Stimulated activated CD4-positive, alpha-beta T cell treated with anti-CD3 and anti-CD28 coated beads, TNF-alpha, amount 100 ng/mL, for 1 hour (primary cell): ENCODE measurements around the gene RNPS1.
"Not testable (repeated sequence)": the region's sequence is repeated elsewhere in the genome, so short reads cannot be mapped to it uniquely, and the experiment has no call there.

Source experiments
- DNase-seq, 3 donors: peaks; one replicate each; pipeline ENCODE4 v3.0.0-alpha.2; 2020; ENCODE audit warnings: low read depth in 3 of 3, low spot score in 1 of 3

The RNPS1 gene

DNA sequence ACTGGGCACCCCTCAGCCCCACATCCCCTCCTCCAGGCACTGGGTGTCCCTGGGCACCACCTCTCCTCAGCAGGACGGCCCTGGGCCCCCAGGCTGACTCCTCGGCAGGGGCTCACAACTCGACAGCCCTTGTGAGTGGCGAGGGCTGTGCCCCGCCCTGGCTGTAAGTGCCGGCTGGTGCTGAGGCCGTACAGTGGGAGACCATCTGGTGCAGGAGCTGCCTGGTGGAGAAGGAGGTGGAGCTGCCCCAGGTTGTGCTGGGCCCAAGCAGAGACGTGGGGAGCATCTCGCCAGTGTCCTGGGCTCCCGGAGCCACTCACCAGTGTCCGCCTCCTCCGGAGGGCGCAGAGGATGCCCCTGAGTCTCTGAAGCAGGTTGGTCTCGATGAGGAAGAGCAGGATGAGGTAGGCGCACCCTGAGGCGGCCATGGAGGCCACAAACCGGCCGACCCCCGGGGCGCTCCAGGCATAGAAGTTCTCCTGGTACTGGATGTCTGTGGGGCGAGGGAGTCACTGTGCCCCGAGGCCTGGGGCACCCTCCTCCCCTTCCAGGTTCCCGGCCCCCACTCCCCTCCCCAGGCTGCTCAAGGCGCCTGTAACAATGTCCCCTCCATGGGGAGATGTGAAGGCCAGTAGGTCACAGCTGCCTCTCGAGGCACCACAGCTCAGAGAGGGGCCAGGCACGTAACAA, 15.1 kb upstream of the RNPS1 start:
- DNase-seq: no peak

- DNase-seq: no peak
These were observed 14.3 kb upstream of the RNPS1 start for GRCh38 chr16:2282262-2282661.

DNA sequence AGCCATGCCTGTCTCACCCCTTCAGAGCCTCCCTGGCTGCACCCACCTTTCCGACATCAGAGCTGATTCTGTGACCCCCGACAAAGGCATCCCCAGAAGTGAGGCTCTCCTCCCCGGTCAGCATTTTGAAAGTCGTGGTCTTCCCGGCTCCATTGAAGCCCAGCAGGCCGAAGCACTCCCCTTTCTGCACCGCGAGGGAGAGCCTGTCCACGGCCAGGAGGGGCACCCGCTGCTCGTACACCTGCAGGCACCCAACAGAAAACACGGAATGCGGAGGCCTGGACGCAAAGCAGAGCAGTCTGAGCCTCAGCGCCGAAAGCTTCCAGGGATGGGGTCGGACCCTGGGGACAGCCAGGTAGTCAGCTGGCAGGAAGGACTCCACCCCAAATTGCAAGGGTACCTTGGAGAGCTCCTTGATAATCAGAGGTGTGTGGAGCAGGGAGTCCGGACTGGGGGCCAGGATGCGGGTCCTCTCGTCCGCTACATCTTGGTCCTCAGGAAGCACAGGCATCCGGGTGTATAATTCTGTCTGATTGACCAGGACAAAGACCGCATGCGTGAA, 13.1 kb upstream of the RNPS1 start:
- no peak for DNase-seq

DNA sequence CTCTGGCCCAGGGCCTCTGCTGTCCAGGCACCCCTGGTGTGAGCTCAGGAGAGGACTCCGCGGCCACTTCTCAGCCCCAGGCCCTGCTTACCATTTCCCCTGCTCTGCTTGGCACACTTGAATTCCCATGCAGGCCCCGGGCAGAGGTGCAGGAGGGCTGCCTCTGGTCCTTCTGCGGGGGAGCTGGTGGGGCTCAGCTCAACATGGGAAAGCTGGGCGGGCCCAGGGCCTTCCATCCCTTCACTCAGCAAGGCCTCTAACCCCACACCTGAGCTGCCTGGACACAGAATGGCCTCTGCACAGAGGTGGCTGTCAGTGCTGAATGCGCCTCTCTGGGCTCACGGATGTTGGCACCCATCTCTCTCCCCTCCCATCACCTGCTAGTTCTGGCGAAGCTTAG, 12.5 kb upstream of the RNPS1 start:
- DNase-seq: no peak

DNA sequence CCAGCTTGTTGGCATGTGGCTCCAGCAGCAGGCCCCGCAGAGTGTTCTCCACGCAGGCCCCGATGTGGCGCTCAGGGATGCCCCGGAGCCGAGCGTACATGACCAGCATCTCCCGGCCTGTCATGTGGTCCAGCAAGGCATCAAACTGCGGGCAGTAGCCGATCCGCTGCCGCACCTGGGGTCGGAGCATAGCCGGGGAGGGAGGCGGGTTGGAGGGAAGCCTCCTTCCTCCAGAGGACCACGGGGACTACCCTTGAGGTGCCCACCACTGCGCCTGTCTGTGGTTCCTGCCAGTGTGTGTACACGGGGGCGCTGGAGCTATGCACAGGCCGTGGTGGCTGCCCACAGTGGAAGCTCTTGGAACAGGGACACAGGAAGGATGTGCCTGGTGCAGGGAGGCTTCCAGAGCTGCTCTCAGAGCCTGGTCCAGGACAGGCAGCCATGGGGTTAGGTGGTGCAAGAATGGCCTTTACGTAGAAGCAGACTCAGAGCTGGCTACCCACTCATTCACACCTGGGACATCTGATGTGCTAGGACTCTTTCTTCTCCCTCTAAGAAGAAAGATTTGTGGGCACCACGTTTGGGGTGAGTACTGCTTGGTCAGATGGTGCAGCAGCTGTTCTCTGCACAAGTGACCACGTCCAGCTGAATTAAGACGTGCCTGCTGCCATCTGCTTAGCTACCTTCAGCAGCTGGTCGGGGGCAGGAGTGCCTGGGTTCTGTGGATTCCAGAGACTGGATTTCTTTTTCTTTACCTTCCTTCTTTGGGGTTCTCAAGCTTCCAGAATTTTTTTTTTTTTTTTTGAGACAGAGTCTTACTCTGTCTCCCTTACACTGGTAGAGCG, 11.3 kb upstream of the RNPS1 start:
- no peak for DNase-seq

DNA sequence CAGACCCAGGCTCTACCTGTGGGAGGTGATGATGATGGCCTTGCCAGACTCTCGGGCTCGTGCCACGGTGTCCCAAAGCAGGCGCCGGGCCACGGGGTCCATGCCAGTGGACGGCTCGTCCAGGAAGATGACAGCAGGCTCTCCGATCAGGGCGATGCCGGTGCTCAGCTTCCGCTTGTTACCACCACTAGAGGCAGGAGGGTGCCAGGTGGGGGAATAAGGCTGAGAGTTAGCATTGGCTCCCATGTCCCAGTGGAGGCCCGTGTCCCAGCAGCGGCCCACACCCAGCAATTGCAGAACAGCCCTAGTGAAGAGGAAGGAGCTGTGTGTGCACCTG, 10.3 kb upstream of the RNPS1 start:
- no peak for DNase-seq

- DNase-seq: no peak
These were observed 9.7 kb upstream of the RNPS1 start for GRCh38 chr16:2277466-2278271.

GRCh38 chr16:2276368-2277195, 8.7 kb upstream of the RNPS1 start:
- DNase-seq: no peak

DNA sequence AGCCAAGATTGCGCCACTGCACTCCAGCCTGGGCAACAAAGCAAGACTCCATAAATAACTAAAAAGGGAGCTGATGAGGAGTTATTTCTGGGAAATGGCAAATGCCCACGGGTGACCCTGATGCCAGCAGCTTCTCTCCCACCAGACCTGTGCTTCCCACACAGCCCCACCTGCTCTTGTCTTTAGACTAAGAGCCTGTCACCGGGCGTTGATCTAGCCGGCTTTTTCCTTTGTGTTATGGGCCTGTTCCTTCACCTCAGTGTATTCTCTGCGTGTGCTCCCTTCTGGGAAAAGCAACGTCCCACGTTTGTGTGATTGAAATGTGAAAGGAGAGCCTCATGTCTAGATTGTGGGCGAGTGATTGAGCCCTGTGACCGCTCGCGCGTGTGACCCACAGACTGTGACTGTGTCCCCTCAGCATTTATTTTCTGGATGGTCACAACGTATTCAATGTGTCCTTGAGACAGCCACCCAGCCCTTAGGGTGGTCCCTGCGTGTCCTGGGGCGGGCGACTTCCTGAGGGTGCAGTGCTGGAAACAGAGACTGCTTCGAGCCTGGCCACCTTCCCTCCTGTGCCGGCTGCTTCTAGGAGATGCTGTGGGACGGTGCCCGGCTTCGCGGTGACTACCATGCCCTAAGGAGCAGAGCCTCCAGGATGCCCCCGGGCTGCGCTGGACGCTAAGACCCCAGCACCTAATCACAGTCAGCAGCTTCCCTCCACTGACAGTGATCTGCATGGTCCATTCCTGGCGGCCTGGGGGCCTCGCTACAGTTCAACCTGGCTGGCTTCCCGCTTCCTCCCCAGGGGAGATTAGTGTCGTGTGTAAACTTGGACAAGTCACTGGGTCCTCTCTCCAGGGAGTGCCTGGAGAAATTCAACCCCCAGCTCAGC, 7.8 kb upstream of the RNPS1 start:
- DNase-seq: no peak

DNA sequence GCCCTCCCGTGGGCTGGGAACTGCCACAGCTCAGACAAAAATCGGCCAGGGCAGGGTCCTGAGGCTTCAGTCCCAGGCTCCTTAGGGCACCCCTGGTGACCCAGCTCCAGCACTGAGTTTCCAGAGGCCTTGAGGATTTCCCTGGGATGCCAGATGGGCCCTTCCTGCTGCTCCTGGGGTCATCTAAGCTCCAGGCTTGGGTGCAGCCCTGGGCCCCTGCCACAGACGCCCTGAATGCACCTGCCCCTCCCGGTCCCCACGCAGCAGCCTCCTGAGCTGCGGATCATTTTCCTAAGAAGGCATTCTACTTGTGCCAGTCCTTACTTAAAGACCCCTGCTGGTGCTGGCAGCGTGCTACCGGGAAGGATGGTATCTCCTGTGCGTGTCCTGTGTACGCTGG, 6.0 kb upstream of the RNPS1 start:
- DNase-seq: no peak

DNA sequence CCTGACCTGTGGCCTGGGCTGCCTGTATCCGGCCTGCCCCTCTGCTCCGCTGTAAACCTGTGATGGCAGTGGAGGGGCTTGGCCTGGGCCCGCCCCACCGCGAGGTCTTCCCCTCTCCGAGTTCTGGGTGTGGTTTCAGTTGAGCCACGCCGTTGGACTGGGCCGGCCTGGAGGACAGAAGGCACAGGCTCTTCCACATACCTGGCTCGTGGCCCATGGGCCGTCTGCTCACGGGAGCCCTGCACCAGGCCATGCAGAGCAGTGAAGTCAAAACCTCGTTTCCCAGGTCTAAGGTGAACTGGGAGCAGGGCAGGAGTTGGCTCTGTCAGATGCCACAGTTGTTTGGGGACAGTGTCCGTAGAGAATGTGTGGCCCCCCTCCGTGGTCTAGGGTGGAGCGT, 5.6 kb upstream of the RNPS1 start:
- no peak for DNase-seq

DNA sequence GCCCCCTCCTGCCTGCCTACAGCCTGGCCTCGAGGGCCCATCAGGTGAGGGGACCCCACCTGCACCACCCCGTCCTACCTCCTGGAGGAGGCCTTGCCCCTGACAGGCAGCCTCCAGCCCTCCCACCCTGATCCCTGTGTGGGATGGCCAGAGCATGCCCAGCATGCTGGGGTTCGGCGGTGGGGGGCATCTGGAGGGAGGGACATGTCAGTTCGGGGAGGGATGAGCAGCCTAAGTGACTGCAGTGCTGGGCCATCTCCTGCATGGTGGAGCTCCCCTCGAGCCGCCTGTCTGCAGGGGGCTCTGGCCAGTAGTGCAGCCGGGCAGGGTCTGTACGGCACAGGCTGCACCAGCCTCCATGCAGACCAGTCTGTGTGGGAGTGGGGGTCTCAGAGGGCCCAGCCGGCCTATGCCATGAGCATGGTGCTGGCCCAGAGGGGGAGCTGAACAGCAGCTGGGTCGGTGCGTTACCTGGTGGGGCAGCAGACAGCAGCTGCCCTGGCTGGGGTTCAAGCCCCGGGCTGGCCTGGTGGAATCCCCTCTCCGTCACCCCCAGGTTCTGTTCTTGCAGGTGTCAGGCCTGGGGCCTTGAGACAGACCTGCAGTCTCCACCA, 4.0 kb upstream of the RNPS1 start:
- DNase-seq: no peak

DNA sequence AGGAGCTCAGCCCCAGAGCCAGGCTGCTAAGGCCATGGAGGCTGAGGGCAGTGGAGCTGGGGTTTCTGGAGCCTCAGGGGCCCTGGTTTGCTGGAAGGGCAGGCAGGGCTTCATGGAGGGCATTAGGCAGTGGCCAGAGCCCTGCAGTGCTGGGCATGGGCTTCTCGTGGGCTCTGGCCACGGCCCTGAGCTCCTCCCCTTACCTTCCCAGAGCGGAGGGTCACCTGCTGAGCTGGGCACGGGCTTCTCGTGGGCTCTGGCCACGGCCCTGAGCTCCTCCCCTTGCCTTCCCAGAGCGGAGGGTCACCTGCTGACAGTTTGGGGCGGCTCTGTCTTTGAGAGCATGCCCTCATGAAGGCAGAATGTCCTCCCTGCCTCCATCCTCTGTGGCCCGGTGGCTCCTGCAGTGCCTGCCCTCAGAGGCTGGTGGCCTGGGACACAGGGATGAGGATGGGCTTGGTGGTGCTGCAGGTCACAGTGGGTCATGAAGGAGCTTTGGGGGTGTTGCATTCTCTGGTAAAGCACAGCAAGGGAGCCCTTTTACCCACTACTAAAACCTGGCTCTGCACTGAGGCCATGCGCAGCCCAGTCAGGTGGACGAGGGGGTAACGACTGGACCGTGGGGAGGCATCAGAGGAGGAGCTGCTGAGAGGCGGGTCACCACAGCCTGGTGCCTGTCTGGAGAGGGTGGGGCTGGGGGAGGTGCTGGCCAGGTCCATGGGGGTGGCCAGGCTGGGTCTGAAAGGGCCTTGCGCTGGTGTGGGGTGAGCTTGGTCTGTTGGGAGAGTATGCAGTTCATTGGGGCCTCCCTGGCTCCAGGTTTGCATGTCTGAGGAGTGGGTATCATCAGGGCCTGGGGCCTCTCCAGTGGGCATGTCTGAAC, 2.9 kb upstream of the RNPS1 start:
- no peak for DNase-seq

- DNase-seq: no peak
These were observed 2.1 kb upstream of the RNPS1 start for GRCh38 chr16:2270070-2270462.

DNA sequence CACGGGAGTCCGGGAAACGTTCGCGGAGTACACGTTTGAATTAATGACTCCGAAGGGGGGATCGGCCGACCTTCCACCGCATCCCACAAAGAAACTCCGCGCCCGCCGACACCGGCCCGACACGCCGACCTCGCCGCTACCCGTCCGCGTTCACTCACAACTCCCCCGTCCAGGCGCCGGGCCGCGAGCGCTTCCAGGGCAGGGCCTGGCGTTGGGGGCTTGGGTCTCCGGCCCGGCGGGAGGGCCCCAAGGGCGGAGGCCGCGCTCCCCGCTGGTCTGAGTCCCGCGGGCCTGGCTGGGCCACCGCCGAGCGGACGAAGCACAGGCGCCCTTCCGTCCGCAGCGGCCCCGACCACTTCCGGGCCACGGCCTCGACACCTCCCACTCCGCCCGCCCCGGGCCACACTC, 417 bp downstream of the RNPS1 start:
- DNase-seq: peak in 1 of 3 donors; percentile 19

- not testable (repeated sequence) for DNase-seq
These were observed 1.0 kb downstream of the RNPS1 start for GRCh38 chr16:2266887-2267286.

GRCh38 chr16:2263026-2263425, 4.9 kb downstream of the RNPS1 start:
- DNase-seq: not testable (repeated sequence)

- DNase-seq: no peak
These were observed 7.7 kb downstream of the RNPS1 start for GRCh38 chr16:2260250-2260649.
